ENCODE data around the gene ZBTB2.

GRCh38 chr6:151341476-151342195, 49.7 kb downstream of the ZBTB2 start:
- TF ChIP-seq CTCF (conservative IDR thresholded peaks at IDR 0.05; ENCODE audit: low read depth, low read length) (no peak), EZH2 (IDR thresholded peaks at IDR 0.05; ENCODE audit: low read length, unreplicated experiment) (no peak)
